HG02610 (cell line): ENCODE results near the gene NFE2L1.

Experiments used
- ATAC-seq: cut with Tn5 transposase; IDR thresholded peaks from one replicate; pipeline ENCODE4 v1.9.1; 2021; ENCODE audit warnings: mild to moderate bottlenecking, moderate library complexity; ENCODE audit not compliant: unreplicated experiment

Gene NFE2L1

GRCh38 chr17:48104440-48104839 is 56.3 kb downstream of the NFE2L1 start:
- ATAC-seq: no peak

GRCh38 chr17:48106802-48107136 is 58.6 kb downstream of the NFE2L1 start:
- no peak for ATAC-seq

- ATAC-seq: peak; percentile 75
These were observed 59.2 kb downstream of the NFE2L1 start, which contains the start of gene SNX11 for GRCh38 chr17:48107137-48108055. TSS of gene SNX11 (plus strand) at chr17:48107766. CDS start at chr17:48112044, 4,278 bp downstream.

GRCh38 chr17:48110761-48111160 is 62.6 kb downstream of the NFE2L1 start:
- ATAC-seq: no peak
